SK-N-SH treated with all-trans-retinoic acid at 6 μM for 48 hours (cell line): ENCODE measurements around the gene KRT35.

Experiments
- ATAC-seq: fragments of 200-7000 bp; cut with Tn5 transposase; 3 replicates; pipeline ENCODE4 v1.9.1; 2020; ENCODE audit warnings: mild to moderate bottlenecking, moderate library complexity
- ARNTL ChIP-seq: fragments of 450-650 bp; formaldehyde crosslinking; IDR thresholded peaks from 2 replicates; pipeline ENCODE4 v1.5.0; 2020; ENCODE audit warnings: low read depth, mild to moderate bottlenecking, moderate library complexity, borderline replicate concordance
- BACH2 ChIP-seq: fragments of 250-450 bp; sonication (Bioruptor Pico); IDR thresholded peaks from 2 replicates; pipeline ENCODE4 v1.9.0; 2021; ENCODE audit warnings: mild to moderate bottlenecking, borderline replicate concordance
- CSDC2 ChIP-seq: fragments of 250-450 bp; sonication (Bioruptor Pico); IDR thresholded peaks from 2 replicates; pipeline ENCODE4 v1.5.0; 2020; ENCODE audit warnings: mild to moderate bottlenecking, moderate library complexity
- ESRRG ChIP-seq: fragments of 250-450 bp; sonication (Bioruptor Pico); IDR thresholded peaks from 2 replicates; pipeline ENCODE4 v1.6.1; 2021; ENCODE audit warnings: mild to moderate bottlenecking
- ISL1 ChIP-seq: fragments of 250-450 bp; sonication (Bioruptor Pico); IDR thresholded peaks from 2 replicates; pipeline ENCODE4 v2.1.2; 2022; ENCODE audit warnings: mild to moderate bottlenecking, moderate library complexity
- PPARA ChIP-seq: fragments of 250-450 bp; sonication (Bioruptor Pico); IDR thresholded peaks from 2 replicates; pipeline ENCODE4 v1.5.0; 2020; ENCODE audit warnings: mild to moderate bottlenecking, borderline replicate concordance
- RARB ChIP-seq: fragments of 250-450 bp; sonication (Bioruptor Pico); IDR thresholded peaks from 2 replicates; pipeline ENCODE4 v1.8.0; 2021; ENCODE audit warnings: mild to moderate bottlenecking, moderate library complexity
- SNAI2 ChIP-seq: fragments of 250-450 bp; sonication (Bioruptor Pico); IDR thresholded peaks from 2 replicates; pipeline ENCODE4 v1.5.0; 2020; ENCODE audit warnings: mild to moderate bottlenecking, moderate library complexity
- TCF4 ChIP-seq: fragments of 250-450 bp; sonication (Bioruptor Pico); IDR thresholded peaks from 2 replicates; pipeline ENCODE4 v1.8.0; 2021; ENCODE audit warnings: mild to moderate bottlenecking, moderate library complexity, borderline replicate concordance
- TOX ChIP-seq: fragments of 250-450 bp; sonication (Bioruptor Pico); IDR thresholded peaks from 2 replicates; pipeline ENCODE4 v1.8.0; 2021; ENCODE audit warnings: mild to moderate bottlenecking, moderate library complexity, borderline replicate concordance
- ZC3H10 ChIP-seq: fragments of 250-450 bp; sonication (Bioruptor Pico); IDR thresholded peaks from 2 replicates; pipeline ENCODE4 v1.5.1; 2021; ENCODE audit warnings: mild to moderate bottlenecking, moderate library complexity
- ZFP3 ChIP-seq: fragments of 250-450 bp; sonication (Bioruptor Pico); IDR thresholded peaks from 2 replicates; pipeline ENCODE4 v1.5.0; 2020; ENCODE audit warnings: mild to moderate bottlenecking, moderate library complexity
- ZFP30 ChIP-seq: fragments of 450-650 bp; formaldehyde crosslinking; IDR thresholded peaks from 2 replicates; pipeline ENCODE4 v1.5.0; 2022; ENCODE audit warnings: mild to moderate bottlenecking, moderate library complexity
- ZNF565 ChIP-seq: fragments of 450-650 bp; formaldehyde crosslinking; conservative IDR thresholded peaks from 2 replicates; pipeline ENCODE4 v1.5.0; 2020; ENCODE audit warnings: low read depth, mild to moderate bottlenecking, moderate library complexity
- ZNF70 ChIP-seq: fragments of 450-650 bp; formaldehyde crosslinking; IDR thresholded peaks from 2 replicates; pipeline ENCODE4 v1.5.0; 2020; ENCODE audit warnings: mild to moderate bottlenecking, moderate library complexity
- ZNF8 ChIP-seq: fragments of 450-650 bp; formaldehyde crosslinking; IDR thresholded peaks from 2 replicates; pipeline ENCODE4 v1.5.0; 2020; ENCODE audit warnings: mild to moderate bottlenecking, moderate library complexity
- TF ChIP-seq, protein P1 (sequence below): fragments of 250-450 bp; sonication (Bioruptor Pico); IDR thresholded peaks from 2 replicates; pipeline ENCODE4 v1.8.0; 2020; ENCODE audit warnings: mild to moderate bottlenecking, moderate library complexity, borderline replicate concordance
- TF ChIP-seq, protein P2 (sequence below): fragments of 250-450 bp; sonication (Bioruptor Pico); IDR thresholded peaks from 2 replicates; pipeline ENCODE4 v1.5.1; 2021; ENCODE audit warnings: mild to moderate bottlenecking, moderate library complexity
- TF ChIP-seq, protein P3 (sequence below): fragments of 250-450 bp; sonication (Bioruptor Pico); IDR thresholded peaks from 2 replicates; pipeline ENCODE4 v1.5.1; 2020; ENCODE audit warnings: low read depth, mild to moderate bottlenecking, moderate library complexity

Gene KRT35

GRCh38 chr17:41518031-41518430 lies 37.1 kb upstream of the KRT35 start:
- TF ChIP-seq CSDC2 (CRISPR knock-in tag): no peak
- TF ChIP-seq ZNF70 (CRISPR knock-in tag): no peak
- TF ChIP-seq ZNF8 (CRISPR knock-in tag): no peak
- no peak for TF ChIP-seq TCF4 (CRISPR knock-in tag)
- TF ChIP-seq, protein P1, sequence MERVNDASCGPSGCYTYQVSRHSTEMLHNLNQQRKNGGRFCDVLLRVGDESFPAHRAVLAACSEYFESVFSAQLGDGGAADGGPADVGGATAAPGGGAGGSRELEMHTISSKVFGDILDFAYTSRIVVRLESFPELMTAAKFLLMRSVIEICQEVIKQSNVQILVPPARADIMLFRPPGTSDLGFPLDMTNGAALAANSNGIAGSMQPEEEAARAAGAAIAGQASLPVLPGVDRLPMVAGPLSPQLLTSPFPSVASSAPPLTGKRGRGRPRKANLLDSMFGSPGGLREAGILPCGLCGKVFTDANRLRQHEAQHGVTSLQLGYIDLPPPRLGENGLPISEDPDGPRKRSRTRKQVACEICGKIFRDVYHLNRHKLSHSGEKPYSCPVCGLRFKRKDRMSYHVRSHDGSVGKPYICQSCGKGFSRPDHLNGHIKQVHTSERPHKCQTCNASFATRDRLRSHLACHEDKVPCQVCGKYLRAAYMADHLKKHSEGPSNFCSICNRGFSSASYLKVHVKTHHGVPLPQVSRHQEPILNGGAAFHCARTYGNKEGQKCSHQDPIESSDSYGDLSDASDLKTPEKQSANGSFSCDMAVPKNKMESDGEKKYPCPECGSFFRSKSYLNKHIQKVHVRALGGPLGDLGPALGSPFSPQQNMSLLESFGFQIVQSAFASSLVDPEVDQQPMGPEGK: no peak
- TF ChIP-seq ISL1 (CRISPR knock-in tag): no peak
- ATAC-seq: no peak

- no peak for ATAC-seq
- no peak for TF ChIP-seq BACH2
- TF ChIP-seq PPARA (CRISPR knock-in tag): no peak
- no peak for TF ChIP-seq ARNTL (CRISPR knock-in tag)
- TF ChIP-seq ZNF8 (CRISPR knock-in tag): no peak
- TF ChIP-seq, protein P1: no peak
- no peak for TF ChIP-seq ZC3H10 (CRISPR knock-in tag)
- TF ChIP-seq ZNF70 (CRISPR knock-in tag): no peak
- TF ChIP-seq, protein P2, sequence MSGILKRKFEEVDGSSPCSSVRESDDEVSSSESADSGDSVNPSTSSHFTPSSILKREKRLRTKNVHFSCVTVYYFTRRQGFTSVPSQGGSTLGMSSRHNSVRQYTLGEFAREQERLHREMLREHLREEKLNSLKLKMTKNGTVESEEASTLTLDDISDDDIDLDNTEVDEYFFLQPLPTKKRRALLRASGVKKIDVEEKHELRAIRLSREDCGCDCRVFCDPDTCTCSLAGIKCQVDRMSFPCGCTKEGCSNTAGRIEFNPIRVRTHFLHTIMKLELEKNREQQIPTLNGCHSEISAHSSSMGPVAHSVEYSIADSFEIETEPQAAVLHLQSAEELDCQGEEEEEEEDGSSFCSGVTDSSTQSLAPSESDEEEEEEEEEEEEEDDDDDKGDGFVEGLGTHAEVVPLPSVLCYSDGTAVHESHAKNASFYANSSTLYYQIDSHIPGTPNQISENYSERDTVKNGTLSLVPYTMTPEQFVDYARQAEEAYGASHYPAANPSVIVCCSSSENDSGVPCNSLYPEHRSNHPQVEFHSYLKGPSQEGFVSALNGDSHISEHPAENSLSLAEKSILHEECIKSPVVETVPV (CRISPR knock-in tag): no peak
- no peak for TF ChIP-seq CSDC2 (CRISPR knock-in tag)
- no peak for TF ChIP-seq ISL1 (CRISPR knock-in tag)
- TF ChIP-seq SNAI2 (CRISPR knock-in tag): no peak
- TF ChIP-seq TOX (CRISPR knock-in tag): no peak
- TF ChIP-seq TCF4 (CRISPR knock-in tag): no peak
- no peak for TF ChIP-seq ZFP3 (CRISPR knock-in tag)
- TF ChIP-seq, protein P3, sequence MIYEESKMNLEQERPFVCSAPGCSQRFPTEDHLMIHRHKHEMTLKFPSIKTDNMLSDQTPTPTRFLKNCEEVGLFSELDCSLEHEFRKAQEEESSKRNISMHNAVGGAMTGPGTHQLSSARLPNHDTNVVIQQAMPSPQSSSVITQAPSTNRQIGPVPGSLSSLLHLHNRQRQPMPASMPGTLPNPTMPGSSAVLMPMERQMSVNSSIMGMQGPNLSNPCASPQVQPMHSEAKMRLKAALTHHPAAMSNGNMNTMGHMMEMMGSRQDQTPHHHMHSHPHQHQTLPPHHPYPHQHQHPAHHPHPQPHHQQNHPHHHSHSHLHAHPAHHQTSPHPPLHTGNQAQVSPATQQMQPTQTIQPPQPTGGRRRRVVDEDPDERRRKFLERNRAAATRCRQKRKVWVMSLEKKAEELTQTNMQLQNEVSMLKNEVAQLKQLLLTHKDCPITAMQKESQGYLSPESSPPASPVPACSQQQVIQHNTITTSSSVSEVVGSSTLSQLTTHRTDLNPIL: no peak
- no peak for TF ChIP-seq ZNF565 (CRISPR knock-in tag)
- no peak for TF ChIP-seq ESRRG
Measured at GRCh38 chr17:41516830-41517283, 35.9 kb upstream of the KRT35 start.

DNA sequence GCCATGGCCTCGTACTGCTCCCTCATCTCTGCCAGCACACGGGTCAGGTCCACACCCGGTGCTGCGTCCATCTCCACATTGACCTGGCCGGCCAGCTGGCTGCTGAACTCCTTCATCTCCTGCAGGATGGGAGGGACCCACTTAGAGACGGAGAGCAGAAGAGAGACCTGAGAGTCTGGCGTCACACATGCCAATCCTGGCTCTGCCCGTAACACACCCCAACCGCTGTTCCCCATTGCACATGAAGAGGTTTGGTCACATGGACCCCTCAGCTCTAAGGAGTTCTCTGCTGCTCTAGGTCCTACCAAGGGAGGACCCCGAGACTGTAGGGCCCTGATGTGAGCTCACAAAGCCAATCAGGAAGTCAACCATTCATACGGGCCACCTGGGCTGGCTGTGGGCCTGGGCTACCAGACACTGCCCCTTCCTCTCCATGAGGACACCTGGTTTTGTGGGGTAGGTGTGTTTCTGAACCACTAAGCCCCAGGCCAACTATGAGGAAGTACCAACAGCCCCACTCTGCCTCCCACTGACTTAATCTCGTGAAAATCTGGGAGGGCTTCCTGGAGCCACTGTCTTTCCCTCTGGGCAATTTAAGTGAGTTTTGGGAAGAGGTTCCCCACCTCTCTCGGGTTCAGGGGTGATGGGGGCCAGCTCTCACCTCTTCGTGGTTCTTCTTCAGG lies 35.3 kb upstream of the KRT35 start:
- ATAC-seq: no peak
- no peak for TF ChIP-seq ZNF8 (CRISPR knock-in tag)

- ATAC-seq: no peak
- no peak for TF ChIP-seq ESRRG
- no peak for TF ChIP-seq SNAI2 (CRISPR knock-in tag)
- no peak for TF ChIP-seq ZFP30 (CRISPR knock-in tag)
- no peak for TF ChIP-seq RARB (CRISPR knock-in tag)
- TF ChIP-seq ARNTL (CRISPR knock-in tag): no peak
Measured at GRCh38 chr17:41513168-41513547, 32.2 kb upstream of the KRT35 start.

DNA sequence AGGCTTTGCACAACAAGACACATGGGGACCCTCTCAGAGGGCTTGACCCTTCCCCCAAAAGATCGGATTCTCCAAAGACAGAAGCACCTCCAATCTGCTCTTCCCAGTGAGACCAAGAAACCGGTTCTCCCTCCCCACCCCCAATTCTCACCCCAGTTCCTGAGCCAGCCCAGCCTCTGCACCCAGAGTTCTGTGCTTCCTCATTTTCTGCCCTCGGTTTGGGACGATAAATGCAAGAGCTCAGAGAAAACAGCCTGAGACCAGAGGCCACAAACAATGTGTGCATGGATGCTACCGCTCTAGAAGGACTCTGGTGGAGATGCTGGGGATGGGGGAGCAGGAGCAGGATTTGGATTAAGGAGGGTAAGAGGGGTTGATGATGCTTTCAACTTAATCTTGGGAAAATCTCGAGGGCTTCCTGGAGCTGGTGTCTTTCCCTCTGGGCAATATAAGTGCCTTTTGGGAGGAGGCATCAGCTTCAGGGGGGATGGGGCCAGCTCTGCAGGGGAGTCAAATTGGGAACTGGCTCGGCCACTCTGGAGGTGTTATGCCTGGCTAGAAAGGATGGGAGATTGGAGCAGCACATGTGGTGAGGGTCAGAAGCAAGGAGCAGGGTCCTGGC lies 31.7 kb upstream of the KRT35 start:
- ATAC-seq: no peak
- no peak for TF ChIP-seq ZFP3 (CRISPR knock-in tag)
